ENCODE data around the gene PPP2R2B.

- TF ChIP-seq SUZ12 (IDR thresholded peaks at IDR 0.05; ENCODE audit: extremely low read depth, insufficient read depth, insufficient read length) (no peak), YY1 (IDR thresholded peaks at IDR 0.05; ENCODE audit: insufficient read depth, insufficient read length) (no peak), ZNF274 (IDR thresholded peaks at IDR 0.05; ENCODE audit: low read depth, low read length) (no peak)
These were observed 42.2 kb downstream of the PPP2R2B start for GRCh38 chr5:146836226-146836842.

All from NT2/D1 (cell line).